Measurements from ENCODE around the gene GPX4. TPM values are rescaled to one million over a fixed set of nuclear protein-coding genes. Genes with fewer than 3 reads are reported as not detected.

The GPX4 gene
- total and polyA plus RNA-seq, 2 donors (not counting 1 experiment from before 2014, with no cell fraction given), result 213 to 317 TPM

GRCh38 chr19:1136621-1137317 is 33.0 kb downstream of the GPX4 start:
- no peak overlapping the region for H3K4me3 Mint-ChIP-seq

More at GRCh38 chr19:1136621-1137317, 33.0 kb downstream of the GPX4 start:
- no peaks in the 10 kb centered on the region for H3K27me3 Mint-ChIP-seq
- Histone ChIP-seq H3K9ac (ENCODE audit: low read length) (no peak overlapping the region), H3K9me3 (ENCODE audit: control extremely low read depth in 1 of 3, control insufficient read depth in 2 of 3, insufficient read depth in 1 of 3, low read length in 2 of 3) (peaks cover 0 to 12% (median 0%) of the 10 kb centered on the region in 3 donors), H3K4me2 (replicated peaks; ENCODE audit: low read depth, low read length, poor library complexity, severe bottlenecking) (peak overlapping the region; percentile 53), H3K27ac (ENCODE audit: low read length in 2 of 2) (peak overlapping the region in 1 of 2 donors; percentile 37), H3K4me3 (ENCODE audit: control extremely low read depth in 1 of 5, extremely low read depth in 1 of 5, insufficient read depth in 1 of 5, low read depth in 2 of 5, low read length in 4 of 5) (no peak overlapping the region), H4K20me1 (ENCODE audit: control insufficient read depth, insufficient read depth, low read length, poor library complexity, severe bottlenecking) (peaks cover 10% of the 10 kb centered on the region), H3K36me3 (replicated peaks in 1 of 2; ENCODE audit: control extremely low read depth in 1 of 2, control insufficient read depth in 1 of 2, extremely low read depth in 1 of 2, insufficient read depth in 2 of 2, low read length in 1 of 2) (no peaks in the 10 kb centered on the region), H3K79me2 (ENCODE audit: control insufficient read depth, insufficient read depth, low read length) (peaks cover 35% of the 10 kb centered on the region), H2AFZ (ENCODE audit: insufficient read depth, low read depth, low read length, poor library complexity, severe bottlenecking) (no peak overlapping the region), H3K4me1 (ENCODE audit: control insufficient read depth in 2 of 2, insufficient read depth in 2 of 2, low read length in 2 of 2) (peaks cover 27 to 35% of the 10 kb centered on the region in 2 donors), H3K27me3 (replicated peaks in 1 of 4; ENCODE audit: control extremely low read depth in 1 of 4, control insufficient read depth in 3 of 4, insufficient read depth in 4 of 4, low read length in 3 of 4) (no peaks in the 10 kb centered on the region)
- POLR2A ChIA-PET, result no interaction called here
- peak overlapping the region; percentile 46 for H3K27ac Mint-ChIP-seq
- no peaks in the 10 kb centered on the region for H3K9me3 Mint-ChIP-seq (ENCODE audit: insufficient read depth)
- intact Hi-C loops (cut with micrococcal nuclease), result no loop called here
- TF ChIP-seq EZH2 (IDR thresholded peaks at IDR 0.05; ENCODE audit: borderline replicate concordance, insufficient read depth, low read depth, low read length, poor library complexity, severe bottlenecking) (no peak), CTCF (IDR thresholded peaks at IDR 0.05) (no peak)
- no peak for DNase-seq
- CTCF ChIA-PET, result no interaction called here
- WGBS (ENCODE audit: insufficient coverage), result 76% methylated on average over 17 of the region's 25 CpGs
- peaks cover 20% of the 10 kb centered on the region for H3K4me1 Mint-ChIP-seq
- no peak for ATAC-seq (ENCODE audit: low read depth)
